Measurements from ENCODE around the gene ARID5B.

- TF ChIP-seq ZNF707 (tag by site-specific recombination; IDR thresholded peaks at IDR 0.05) (no peak), ZBTB8A (tag by site-specific recombination; IDR thresholded peaks at IDR 0.05) (no peak), SP2 (tag by site-specific recombination; IDR thresholded peaks at IDR 0.05) (no peak), SETDB1 (IDR thresholded peaks at IDR 0.05; ENCODE audit: insufficient read length, low read length) (no peak), ZSCAN30 (tag by site-specific recombination; IDR thresholded peaks at IDR 0.05) (no peak), GLI2 (tag by site-specific recombination; IDR thresholded peaks at IDR 0.05; ENCODE audit: borderline replicate concordance, low read depth) (no peak), ZNF350 (tag by site-specific recombination; IDR thresholded peaks at IDR 0.05) (no peak)
- TF ChIP-seq, protein P1, sequence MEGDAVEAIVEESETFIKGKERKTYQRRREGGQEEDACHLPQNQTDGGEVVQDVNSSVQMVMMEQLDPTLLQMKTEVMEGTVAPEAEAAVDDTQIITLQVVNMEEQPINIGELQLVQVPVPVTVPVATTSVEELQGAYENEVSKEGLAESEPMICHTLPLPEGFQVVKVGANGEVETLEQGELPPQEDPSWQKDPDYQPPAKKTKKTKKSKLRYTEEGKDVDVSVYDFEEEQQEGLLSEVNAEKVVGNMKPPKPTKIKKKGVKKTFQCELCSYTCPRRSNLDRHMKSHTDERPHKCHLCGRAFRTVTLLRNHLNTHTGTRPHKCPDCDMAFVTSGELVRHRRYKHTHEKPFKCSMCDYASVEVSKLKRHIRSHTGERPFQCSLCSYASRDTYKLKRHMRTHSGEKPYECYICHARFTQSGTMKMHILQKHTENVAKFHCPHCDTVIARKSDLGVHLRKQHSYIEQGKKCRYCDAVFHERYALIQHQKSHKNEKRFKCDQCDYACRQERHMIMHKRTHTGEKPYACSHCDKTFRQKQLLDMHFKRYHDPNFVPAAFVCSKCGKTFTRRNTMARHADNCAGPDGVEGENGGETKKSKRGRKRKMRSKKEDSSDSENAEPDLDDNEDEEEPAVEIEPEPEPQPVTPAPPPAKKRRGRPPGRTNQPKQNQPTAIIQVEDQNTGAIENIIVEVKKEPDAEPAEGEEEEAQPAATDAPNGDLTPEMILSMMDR (tag by site-specific recombination; IDR thresholded peaks at IDR 0.05): no peak
- TF ChIP-seq, protein P2, sequence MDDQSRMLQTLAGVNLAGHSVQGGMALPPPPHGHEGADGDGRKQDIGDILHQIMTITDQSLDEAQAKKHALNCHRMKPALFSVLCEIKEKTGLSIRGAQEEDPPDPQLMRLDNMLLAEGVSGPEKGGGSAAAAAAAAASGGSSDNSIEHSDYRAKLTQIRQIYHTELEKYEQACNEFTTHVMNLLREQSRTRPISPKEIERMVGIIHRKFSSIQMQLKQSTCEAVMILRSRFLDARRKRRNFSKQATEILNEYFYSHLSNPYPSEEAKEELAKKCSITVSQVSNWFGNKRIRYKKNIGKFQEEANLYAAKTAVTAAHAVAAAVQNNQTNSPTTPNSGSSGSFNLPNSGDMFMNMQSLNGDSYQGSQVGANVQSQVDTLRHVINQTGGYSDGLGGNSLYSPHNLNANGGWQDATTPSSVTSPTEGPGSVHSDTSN (CRISPR knock-in tag; IDR thresholded peaks at IDR 0.05): no peak
These were observed 18.2 kb downstream of the ARID5B start for GRCh38 chr10:61919646-61920215.

All from HEK293 (cell line).